Karpas-422 (cell line): ENCODE measurements around the gene ZNF169. TPM values are rescaled to one million over a fixed set of nuclear protein-coding genes. Genes with fewer than 3 reads are reported as not detected.
"Not testable (repeated sequence)": the region's sequence is repeated elsewhere in the genome, so short reads cannot be mapped to it uniquely, and the experiment has no call there.

ENCODE experiments used
- DNase-seq: peaks from one replicate; pipeline ENCODE4 v3.0.0-alpha.2; 2015
- H2AFZ ChIP-seq: fragments of 200-600 bp; sonication (generic); 2 replicates; pipeline ENCODE4 v1.6.1; 2014; ENCODE audit warnings: antibody characterized with exemption, low read length, mixed read lengths
- H3K27ac ChIP-seq: fragments of 200-600 bp; sonication (generic); 2 replicates; pipeline ENCODE4 v1.5.1; 2014; ENCODE audit warnings: mild to moderate bottlenecking, low read length, moderate library complexity
- H3K27me3 ChIP-seq: fragments of 200-600 bp; sonication (generic); 2 replicates; pipeline ENCODE4 v1.6.1; 2014; ENCODE audit warnings: low read length, mixed read lengths
- H3K36me3 ChIP-seq: fragments of 200-600 bp; sonication (generic); 2 replicates; pipeline ENCODE4 v1.6.1; 2014; ENCODE audit warnings: low read length, mixed read lengths; ENCODE audit not compliant: insufficient read depth
- H3K4me1 ChIP-seq: fragments of 200-600 bp; sonication (generic); 2 replicates; pipeline ENCODE4 v1.6.1; 2014; ENCODE audit warnings: mild to moderate bottlenecking, low read length, mixed read lengths
- H3K4me2 ChIP-seq: fragments of 200-600 bp; sonication (generic); 2 replicates; pipeline ENCODE4 v1.6.1; 2014; ENCODE audit warnings: low read length, low read depth, mild to moderate bottlenecking; ENCODE audit not compliant: poor library complexity, severe bottlenecking
- H3K4me3 ChIP-seq: fragments of 200-600 bp; sonication (generic); 2 replicates; pipeline ENCODE4 v1.5.1; 2014; ENCODE audit warnings: mild to moderate bottlenecking, antibody characterized with exemption, low read length, mixed read lengths
- H3K79me2 ChIP-seq: fragments of 200-600 bp; sonication (generic); 2 replicates; pipeline ENCODE4 v1.6.1; 2014; ENCODE audit warnings: mild to moderate bottlenecking, low read length, mixed read lengths
- H3K9ac ChIP-seq: fragments of 200-600 bp; sonication (generic); 2 replicates; pipeline ENCODE4 v1.6.0; 2014; ENCODE audit warnings: low read length
- H3K9me2 ChIP-seq: fragments of 200-600 bp; sonication (generic), shearing (Covaris generic); replicated peaks from 2 replicates; pipeline ENCODE4 v1.6.0; 2014; ENCODE audit warnings: mild to moderate bottlenecking, low read length, moderate library complexity; ENCODE audit not compliant: insufficient read depth
- H3K9me3 ChIP-seq: fragments of 300-700, 200-600 bp; sonication (generic); 2 replicates; pipeline ENCODE4 v1.6.1; 2014; ENCODE audit warnings: low read length, mixed read lengths
- H4K20me1 ChIP-seq: fragments of 200-600 bp; sonication (generic); 2 replicates; pipeline ENCODE4 v1.6.1; 2014; ENCODE audit warnings: mild to moderate bottlenecking, antibody characterized with exemption, low read length, low read depth; ENCODE audit not compliant: insufficient read depth
- total RNA-seq: library from RNA; depleted of rRNA; stranded (reverse); fragments of >200 nt; shearing (Covaris generic); gene quantifications from 2 replicates; pipeline ENCODE4 v1.2.3, GENCODE V29; 2014; ENCODE audit warnings: low replicate concordance; rRNA removed

ZNF169 gene
- 15.5 and 37.8 TPM in 2 replicates for total RNA-seq

DNA sequence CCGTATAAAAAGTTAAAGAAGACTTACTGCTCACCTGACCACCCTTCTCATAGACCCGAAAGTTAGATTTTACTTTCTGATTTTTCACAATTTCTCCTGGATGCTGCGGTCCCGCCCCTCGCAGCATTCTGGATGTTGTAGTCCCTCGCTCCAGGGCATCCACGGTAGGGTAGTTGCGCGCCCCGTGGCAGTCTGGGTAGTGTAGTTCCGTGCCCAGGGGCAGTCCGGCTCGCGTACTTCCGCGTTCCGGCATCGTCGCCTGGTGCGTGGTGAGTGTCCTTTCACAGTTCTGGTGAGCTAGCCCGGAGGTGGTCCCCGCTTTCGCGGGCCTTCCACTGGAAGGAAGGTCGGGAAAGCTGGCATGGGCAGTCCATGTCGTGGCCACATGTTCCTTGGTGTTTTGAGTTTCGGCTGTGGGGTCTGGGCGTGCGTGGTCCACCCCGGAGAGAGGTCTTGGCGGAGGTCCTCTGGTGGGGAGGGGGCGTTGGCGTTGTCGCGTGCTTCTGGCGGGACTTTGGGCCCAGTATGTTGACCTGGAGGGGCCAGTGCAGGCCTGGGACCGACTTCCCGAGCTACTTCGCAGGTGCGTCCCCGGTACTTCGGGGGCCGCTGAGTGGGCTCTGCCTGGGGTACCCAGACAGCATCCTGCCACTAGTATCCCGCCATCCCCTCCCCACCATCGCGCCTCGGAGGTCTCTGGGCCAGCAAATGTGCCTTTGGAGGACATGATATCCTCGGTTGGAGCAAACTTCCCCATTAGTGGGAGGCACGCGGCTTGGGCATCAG, at the start of gene ZNF169:
TSS of gene ZNF169 (plus strand) at position 222 of the 786 bp plus-strand sequence. CDS start 19,515 bp downstream, outside the sequence.
- DNase-seq: peak; percentile 95
- H3K4me1 ChIP-seq: peaks cover 11% of the 10 kb centered on the region
- H3K9me2 ChIP-seq: no peaks in the 10 kb centered on the region
- H3K4me2 ChIP-seq: peak within 1 kb of the TSS; percentile 74
- no peaks in the 10 kb centered on the region for H3K27me3 ChIP-seq
- peaks cover 51% of the 10 kb centered on the region for H3K79me2 ChIP-seq
- peak within 1 kb of the TSS; percentile 99 for H3K4me3 ChIP-seq
- H2AFZ ChIP-seq: peak within 1 kb of the TSS; percentile 96
- no peaks in the 10 kb centered on the region for H4K20me1 ChIP-seq
- H3K9ac ChIP-seq: peak within 1 kb of the TSS; percentile 98
- H3K27ac ChIP-seq: no peak within 1 kb of the TSS
- H3K9me3 ChIP-seq: no peaks in the 10 kb centered on the region
- peaks cover 7% of the 10 kb centered on the region for H3K36me3 ChIP-seq

DNA sequence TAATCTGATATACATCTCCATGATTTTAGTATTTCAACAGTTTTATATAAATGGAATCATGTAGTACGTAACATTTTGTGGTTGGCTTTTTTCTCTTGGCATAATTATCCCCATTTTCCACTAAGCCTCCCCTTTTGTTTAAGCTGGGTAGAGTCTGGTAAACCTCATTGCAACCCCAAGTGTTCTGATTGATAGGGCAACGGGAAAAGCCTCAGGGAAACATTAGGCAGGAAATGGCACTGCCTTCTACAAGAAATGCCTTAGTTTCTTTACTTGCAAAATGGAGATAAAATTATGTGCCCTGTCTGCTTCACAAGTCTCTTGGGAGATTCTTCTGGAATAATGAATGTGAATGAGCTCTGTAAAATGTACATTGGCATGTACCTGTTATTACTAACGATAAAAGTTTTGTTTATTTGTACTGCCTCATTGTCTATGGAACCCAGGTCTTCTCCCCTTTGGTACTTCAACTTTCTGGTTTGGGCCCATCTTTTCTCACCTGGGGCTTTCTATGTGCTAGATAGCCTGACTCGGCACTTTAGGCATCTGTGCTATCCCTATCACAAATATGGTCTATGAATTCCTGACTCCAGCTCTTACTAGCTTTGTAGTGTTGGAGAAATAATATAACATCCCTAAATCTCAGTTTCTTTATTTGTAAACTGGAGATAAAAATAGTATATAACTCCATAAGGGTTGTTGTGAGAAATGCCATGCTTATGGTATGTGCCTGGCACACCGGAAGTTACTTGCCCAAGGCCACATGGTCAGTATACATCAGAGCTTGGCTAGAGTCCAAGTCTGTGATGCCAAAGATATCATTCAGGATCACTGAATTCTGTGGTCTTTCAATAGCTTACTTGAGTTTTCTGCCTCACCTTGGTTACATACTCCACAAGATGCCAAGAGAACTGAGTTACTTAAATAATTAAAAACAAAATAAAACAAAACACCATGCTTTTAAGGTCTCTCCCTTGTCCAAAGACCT, 48.2 kb upstream of the ZNF169 start:
- H3K27ac ChIP-seq: no peak overlapping the region
- no peak overlapping the region for H2AFZ ChIP-seq
- no peaks in the 10 kb centered on the region for H3K79me2 ChIP-seq
- H3K4me2 ChIP-seq: no peak overlapping the region
- no peaks in the 10 kb centered on the region for H3K9me2 ChIP-seq
- H3K9ac ChIP-seq: no peak overlapping the region
- peak; percentile 34 for DNase-seq
- no peaks in the 10 kb centered on the region for H3K36me3 ChIP-seq
- no peaks in the 10 kb centered on the region for H4K20me1 ChIP-seq
- H3K9me3 ChIP-seq: no peaks in the 10 kb centered on the region
- no peaks in the 10 kb centered on the region for H3K27me3 ChIP-seq
- no peak overlapping the region for H3K4me3 ChIP-seq
- peaks cover 4% of the 10 kb centered on the region for H3K4me1 ChIP-seq

DNA sequence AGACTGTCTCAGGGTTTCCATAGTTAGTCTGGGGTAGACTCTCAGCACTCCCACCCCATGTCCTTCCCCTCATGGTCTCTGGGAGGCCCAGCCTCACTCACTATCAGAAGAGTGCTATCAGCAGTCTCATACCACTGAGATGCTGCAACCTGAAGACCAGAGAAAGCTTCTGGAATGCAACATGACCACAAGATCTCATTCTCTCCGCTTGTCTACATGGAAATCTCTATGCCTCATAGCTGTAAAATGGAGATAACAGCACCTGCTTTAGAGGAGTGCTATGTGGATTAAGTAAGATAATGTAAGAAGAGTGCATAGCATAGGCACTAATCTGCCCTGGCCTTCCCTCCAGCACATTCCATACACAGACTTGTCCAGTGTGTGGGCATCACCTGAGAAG, 47.0 kb upstream of the ZNF169 start:
- H4K20me1 ChIP-seq: no peaks in the 10 kb centered on the region
- H3K9me2 ChIP-seq: no peaks in the 10 kb centered on the region
- peak; percentile 16 for DNase-seq
- no peak overlapping the region for H3K4me2 ChIP-seq
- no peak overlapping the region for H3K9ac ChIP-seq
- H3K9me3 ChIP-seq: no peaks in the 10 kb centered on the region
- H3K4me1 ChIP-seq: peaks cover 4% of the 10 kb centered on the region
- no peak overlapping the region for H2AFZ ChIP-seq
- no peaks in the 10 kb centered on the region for H3K27me3 ChIP-seq
- no peak overlapping the region for H3K27ac ChIP-seq
- H3K36me3 ChIP-seq: no peaks in the 10 kb centered on the region
- no peak overlapping the region for H3K4me3 ChIP-seq
- H3K79me2 ChIP-seq: no peaks in the 10 kb centered on the region

DNA sequence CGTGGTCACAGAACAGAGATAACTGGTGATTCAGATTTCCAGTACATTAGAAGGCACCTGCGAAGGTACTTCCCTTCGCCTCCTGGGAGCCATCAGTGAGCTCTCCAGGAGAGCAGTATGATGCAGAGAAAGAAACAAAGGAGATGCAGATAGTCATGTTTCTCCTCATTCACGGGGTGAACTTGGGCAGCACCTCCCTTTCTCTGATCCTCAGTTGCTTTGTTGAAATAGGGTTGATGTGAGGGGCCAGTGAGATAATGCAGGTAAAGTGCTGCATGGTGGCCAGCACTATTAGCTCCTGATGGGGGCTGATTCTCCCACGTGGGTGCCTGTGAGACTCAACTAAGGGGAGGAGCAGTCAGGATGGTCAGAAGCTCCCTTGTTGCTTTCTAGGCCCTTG, 46.6 kb upstream of the ZNF169 start:
- DNase-seq: peak; percentile 36
- Histone ChIP-seq H3K27ac (no peak overlapping the region), H3K36me3 (no peaks in the 10 kb centered on the region), H3K9me3 (no peaks in the 10 kb centered on the region), H3K79me2 (no peaks in the 10 kb centered on the region), H3K9ac (no peak overlapping the region), H3K27me3 (no peaks in the 10 kb centered on the region), H2AFZ (no peak overlapping the region), H3K4me3 (no peak overlapping the region), H4K20me1 (no peaks in the 10 kb centered on the region), H3K9me2 (no peaks in the 10 kb centered on the region), H3K4me1 (peaks cover 4% of the 10 kb centered on the region), H3K4me2 (no peak overlapping the region)

DNA sequence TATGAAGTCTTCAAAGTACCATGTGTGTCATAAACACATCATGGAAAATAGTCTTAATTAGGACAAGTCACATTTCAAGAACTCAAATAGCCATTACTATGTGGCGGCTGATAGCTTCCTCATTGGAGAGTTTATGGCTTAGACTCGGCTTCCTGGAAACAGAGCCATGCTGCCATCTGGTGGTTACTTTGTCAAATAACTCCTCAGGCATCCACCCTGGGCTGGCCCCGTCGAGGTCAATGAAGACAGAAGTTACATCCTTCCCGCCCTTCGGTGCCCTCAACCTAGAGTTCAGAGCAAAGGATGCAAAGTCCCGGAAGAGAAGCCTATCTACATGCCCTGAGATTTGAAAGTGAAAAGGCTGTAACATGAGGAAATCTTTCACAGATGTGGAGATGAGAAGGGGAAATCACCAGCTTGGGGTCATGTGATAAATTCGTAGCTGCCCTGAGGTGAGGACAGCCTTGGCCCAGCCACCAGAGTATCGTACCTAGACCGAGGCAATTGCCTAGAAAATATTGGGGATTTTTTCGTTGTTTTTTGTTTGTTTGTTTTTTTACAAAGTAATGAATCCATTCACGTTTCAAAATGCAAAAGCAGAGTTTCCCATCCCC, 45.5 kb upstream of the ZNF169 start:
- Histone ChIP-seq H3K4me3 (no peak overlapping the region), H2AFZ (peak overlapping the region; percentile 95; the same call in 1 of the 2 replicates), H3K4me2 (no peak overlapping the region), H3K9me2 (no peaks in the 10 kb centered on the region), H4K20me1 (no peaks in the 10 kb centered on the region), H3K27ac (no peak overlapping the region), H3K36me3 (no peaks in the 10 kb centered on the region), H3K27me3 (no peaks in the 10 kb centered on the region), H3K4me1 (peaks cover 4% of the 10 kb centered on the region), H3K9me3 (no peaks in the 10 kb centered on the region), H3K9ac (peak overlapping the region; percentile 31; the same call in 1 of the 2 replicates), H3K79me2 (no peaks in the 10 kb centered on the region)
- DNase-seq: peak; percentile 93

DNA sequence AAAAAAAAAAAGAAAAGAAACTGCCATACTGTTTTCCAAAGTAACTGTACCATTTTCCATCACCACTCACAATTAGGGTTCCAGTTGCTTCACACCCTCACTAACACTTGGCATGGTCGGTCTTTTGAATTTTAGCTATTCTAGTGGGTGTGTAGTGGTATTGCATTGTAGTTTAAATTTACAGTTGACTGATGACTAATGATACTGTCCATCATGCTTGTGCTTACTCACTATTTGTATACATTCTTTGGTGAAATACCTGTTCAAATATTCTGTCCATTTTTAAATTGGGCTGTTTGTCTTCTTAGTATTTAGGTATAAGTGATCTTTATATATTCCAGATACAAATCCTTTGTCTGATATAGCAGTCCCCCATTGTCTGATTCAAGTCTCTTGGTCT, 36.2 kb upstream of the ZNF169 start:
- H4K20me1 ChIP-seq: no peaks in the 10 kb centered on the region
- no peak for DNase-seq
- H2AFZ ChIP-seq: no peak overlapping the region
- H3K79me2 ChIP-seq: no peaks in the 10 kb centered on the region
- no peaks in the 10 kb centered on the region for H3K9me3 ChIP-seq
- H3K9me2 ChIP-seq: no peaks in the 10 kb centered on the region
- no peaks in the 10 kb centered on the region for H3K36me3 ChIP-seq
- no peak overlapping the region for H3K4me2 ChIP-seq
- no peak overlapping the region for H3K27ac ChIP-seq
- no peak overlapping the region for H3K4me3 ChIP-seq
- H3K9ac ChIP-seq: no peak overlapping the region
- no peaks in the 10 kb centered on the region for H3K27me3 ChIP-seq
- no peaks in the 10 kb centered on the region for H3K4me1 ChIP-seq

DNA sequence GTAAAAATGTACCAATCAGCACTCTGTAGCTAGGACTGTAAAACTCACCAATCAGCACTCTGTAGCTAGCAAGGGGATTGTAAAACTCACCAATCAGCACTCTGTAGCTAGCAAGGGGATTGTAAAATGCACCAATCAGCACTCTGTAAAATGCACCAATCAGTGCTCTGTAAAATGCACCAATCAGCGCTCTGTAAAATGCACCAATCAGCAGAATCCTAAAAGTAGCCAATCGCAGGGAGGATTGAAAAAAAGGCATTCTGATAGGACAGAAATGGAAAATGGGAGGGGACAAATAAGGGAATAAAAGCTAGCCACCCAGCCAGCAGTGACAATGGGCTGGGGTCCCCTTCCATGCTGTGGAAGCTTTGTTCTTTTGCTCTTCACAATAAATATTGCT, 33.7 kb upstream of the ZNF169 start:
- not testable (repeated sequence) for H3K4me1 ChIP-seq, H4K20me1 ChIP-seq, H3K4me3 ChIP-seq, DNase-seq, H3K27me3 ChIP-seq, H3K9me2 ChIP-seq, H2AFZ ChIP-seq, H3K9me3 ChIP-seq, H3K4me2 ChIP-seq, H3K79me2 ChIP-seq, H3K36me3 ChIP-seq, H3K9ac ChIP-seq, H3K27ac ChIP-seq

DNA sequence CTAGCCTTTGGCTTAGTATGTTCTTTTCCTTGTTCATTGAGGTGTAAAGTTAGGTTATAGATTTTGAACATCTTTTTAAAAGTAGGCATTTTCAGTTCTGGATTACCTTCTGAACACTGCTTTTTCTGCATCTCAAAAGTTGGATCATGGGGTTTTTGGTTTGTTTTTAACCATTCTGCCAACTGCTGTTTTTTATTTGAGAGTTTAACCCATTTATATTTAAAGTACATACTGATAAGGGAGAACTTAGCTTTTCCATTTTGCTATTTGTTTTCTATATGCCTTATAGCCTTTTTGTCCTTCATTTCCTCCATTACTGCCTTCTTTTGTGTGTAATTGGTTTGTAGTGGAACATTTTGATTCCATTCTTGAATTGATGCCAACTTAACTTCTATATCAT, 30.5 kb upstream of the ZNF169 start:
- no peaks in the 10 kb centered on the region for H3K79me2 ChIP-seq
- no peaks in the 10 kb centered on the region for H4K20me1 ChIP-seq

More for the DNA sequence above, 30.5 kb upstream of the ZNF169 start:
- Histone ChIP-seq H3K36me3 (no peaks in the 10 kb centered on the region), H3K4me3 (no peak overlapping the region), H2AFZ (no peak overlapping the region), H3K4me2 (no peak overlapping the region), H3K9me3 (no peaks in the 10 kb centered on the region), H3K27me3 (no peaks in the 10 kb centered on the region), H3K27ac (no peak overlapping the region), H3K9me2 (no peaks in the 10 kb centered on the region), H3K9ac (no peak overlapping the region), H3K4me1 (no peaks in the 10 kb centered on the region)
- DNase-seq: no peak
